ENCODE results near the gene LCE7A.

LCE7A gene

GRCh38 chr1:152880907-152881306 lies 21.1 kb downstream of the LCE7A start:
- no peak for DNase-seq

- no peak for DNase-seq
Observed at GRCh38 chr1:152884085-152884484, 24.3 kb downstream of the LCE7A start.

DNA sequence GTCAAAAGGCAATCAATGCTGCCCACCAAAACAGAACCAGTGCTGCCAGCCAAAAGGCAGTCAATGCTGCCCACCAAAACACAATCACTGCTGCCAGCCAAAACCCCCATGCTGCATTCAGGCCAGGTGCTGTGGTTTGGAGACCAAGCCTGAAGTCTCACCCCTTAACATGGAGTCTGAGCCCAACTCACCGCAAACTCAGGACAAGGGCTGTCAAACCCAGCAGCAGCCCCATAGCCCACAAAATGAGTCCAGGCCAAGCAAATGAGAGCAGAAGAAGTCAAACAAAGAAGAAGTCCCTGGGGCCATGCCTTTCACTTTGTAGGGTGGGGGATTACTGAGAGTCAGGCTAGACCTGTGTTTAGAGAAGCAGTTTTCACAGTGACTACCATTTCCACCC lies 24.7 kb downstream of the LCE7A start:
- DNase-seq, result no peak

DNA sequence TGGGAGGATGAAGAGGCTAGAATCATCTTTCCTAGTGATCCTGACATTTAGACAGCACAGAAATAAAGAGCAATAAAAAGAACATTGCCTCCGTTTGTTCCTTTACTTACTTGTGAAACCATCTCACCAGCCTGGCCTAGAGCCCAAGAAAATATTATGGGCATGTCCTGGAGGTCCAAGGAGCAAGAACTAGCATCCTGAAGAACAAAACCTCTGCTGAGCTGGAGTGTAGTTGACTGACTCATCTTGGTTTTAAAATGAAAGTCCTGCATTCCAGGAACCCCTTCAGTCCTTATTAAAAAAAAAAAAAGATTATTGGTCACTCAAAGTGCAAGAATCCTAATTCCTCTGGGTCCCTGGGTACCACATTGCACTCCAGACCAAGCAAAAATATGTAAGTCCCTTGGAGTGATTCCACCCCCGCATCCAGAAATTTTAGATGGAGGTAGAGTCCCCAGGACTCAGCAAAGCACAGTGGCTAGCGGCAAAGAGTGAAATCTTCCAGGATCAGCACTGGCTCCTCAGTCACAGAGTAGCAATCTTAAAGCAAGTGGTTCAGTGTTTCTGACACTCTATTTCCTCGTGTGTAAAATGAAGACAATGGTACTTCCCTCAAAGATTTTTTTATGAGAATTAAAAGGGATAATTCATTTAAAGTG lies 25.3 kb downstream of the LCE7A start:
- DNase-seq, result no peak

- DNase-seq, result no peak
Observed at GRCh38 chr1:152886085-152886484, 26.3 kb downstream of the LCE7A start.

DNA sequence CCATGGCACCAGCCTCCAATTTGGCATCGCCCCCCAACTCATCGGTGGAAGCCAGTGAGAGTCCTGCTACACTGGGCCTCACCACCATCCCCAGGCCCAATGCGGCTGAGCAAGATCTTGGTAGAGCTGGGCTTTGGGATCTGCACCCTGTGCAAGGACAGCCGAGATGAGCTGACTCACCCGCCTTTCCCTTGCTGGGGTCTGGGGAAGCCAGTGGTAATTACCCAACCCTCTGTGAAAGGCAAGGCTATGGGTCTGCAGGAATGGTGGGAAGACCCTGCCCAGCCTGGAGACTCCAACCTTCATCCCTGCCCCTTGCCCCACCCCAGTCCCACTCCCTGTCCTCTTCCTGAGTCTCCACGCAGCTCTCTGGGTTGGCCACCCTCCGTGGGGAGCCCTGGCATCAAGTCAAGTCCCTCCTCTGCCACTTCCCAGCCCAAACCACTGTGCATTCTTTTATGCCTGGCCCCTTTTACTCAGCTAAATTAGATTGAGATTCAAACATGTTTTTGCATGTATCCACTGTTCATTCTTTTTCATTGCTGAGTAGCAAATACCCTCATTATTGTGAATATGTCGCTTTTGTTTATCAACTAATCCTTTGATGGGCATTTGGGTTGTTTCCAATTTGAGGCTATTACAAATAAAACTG lies 27.1 kb downstream of the LCE7A start:
- DNase-seq, result no peak

- DNase-seq, result no peak
Observed at GRCh38 chr1:152888126-152888525, 28.3 kb downstream of the LCE7A start.

- no peak for DNase-seq
Observed at GRCh38 chr1:152899027-152899426, 39.2 kb downstream of the LCE7A start.

- DNase-seq, result no peak
Observed at GRCh38 chr1:152899883-152900282, 40.1 kb downstream of the LCE7A start.

DNA sequence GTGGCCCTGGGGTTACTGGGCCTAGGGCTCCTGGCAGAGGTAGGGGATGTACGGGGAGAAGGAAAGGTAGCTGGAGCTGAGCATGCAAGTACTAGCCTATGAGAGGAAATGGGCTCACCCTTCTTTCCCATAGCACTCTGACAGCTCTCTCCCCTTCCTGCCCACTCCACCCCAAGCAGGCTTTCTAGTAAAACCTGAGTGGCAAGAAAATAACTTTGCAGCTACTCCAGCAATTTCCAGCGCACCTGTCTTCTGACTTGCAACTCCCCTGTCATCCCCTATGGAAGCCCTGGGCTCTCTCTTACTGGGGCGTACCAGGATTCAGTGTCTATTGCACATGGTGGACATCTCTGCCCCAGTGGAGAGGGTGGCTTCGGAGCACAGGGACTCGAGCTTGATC lies 41.8 kb downstream of the LCE7A start:
- DNase-seq, result no peak

DNA sequence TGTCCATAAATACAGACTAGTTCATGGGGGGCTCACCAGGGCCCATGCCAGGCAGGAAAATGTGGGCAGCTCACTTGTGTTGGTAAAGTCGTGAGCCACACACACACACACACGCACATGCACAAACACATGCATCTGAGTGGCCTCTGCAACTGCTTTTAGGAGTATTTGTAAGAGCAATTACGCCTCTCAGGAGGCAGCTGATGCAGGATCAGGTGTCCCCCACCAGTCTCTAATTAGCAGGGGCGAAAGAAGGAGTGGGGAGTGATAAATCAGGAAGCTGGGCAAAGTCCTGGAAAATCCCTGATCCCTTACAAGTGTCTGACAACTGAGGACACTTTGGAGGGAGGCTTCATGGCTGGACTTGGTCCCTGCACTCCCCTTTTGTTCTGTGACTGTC lies 42.8 kb downstream of the LCE7A start:
- no peak for DNase-seq

- no peak for DNase-seq
Observed at GRCh38 chr1:152904688-152905440, 45.1 kb downstream of the LCE7A start.

GRCh38 chr1:152906023-152906565 lies 46.3 kb downstream of the LCE7A start:
- DNase-seq, result no peak

DNA sequence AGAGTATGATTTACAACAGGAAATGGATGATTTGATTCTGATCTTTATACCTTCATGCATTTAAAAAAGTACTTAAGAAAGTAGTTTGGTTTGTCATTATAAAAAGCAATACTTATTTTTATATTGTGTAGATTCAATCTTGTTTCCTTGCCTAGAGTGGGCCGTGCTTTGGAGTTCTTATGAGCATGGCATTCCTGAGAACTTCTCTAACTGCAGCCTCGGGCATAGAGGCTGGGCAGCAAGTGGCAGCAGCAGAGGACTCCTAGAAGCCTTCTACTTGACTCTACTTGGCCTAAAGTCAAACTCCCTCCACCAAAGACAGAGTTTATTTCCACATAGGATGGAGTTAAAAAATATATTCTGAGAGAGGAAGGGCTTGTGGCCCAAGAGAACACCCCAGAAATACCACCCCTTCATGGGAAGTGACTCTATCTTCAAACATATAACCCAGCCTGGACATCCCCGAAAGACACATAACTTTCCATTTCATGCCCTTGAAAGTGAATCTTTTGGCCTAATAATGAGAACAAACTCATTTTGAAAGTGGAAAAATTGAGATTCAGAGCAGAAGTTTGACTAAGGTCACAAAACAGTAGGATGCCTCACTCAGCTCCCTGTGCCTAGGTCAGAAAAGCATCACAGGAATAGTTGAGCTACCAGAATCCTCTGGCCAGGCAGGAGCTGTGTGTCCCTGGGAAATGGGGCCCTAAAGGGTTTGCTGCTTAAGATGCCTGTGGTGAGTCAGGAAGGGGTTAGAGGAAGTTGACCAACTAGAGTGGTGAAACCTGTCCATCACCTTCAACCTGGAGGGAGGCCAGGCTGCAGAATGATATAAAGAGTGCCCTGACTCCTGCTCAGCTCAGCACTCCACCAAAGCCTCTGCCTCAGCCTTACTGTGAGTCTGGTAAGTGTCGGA lies 48.1 kb downstream of the LCE7A start, which contains the start of gene IVL:
Gene IVL, plus strand, starts transcription at position 861 of the 916 bp plus-strand sequence. CDS start 1,252 bp downstream, outside the sequence.
- no peak for DNase-seq

GRCh38 chr1:152909206-152909605 lies 49.4 kb downstream of the LCE7A start:
- DNase-seq, result no peak

Data from NCI-H2227 treated with DMSO at 0.1 percent for 48 hours (cell line).